Right kidney (tissue), 1 donor: ENCODE measurements around the gene GPSM3.
A peak's percentile ranks its signal among the peaks of the same experiment; 100 is the strongest.
"Not testable (repeated sequence)": the region's sequence is repeated elsewhere in the genome, so short reads cannot be mapped to it uniquely, and the experiment has no call there.

Source experiments
- DNase-seq: peaks from one replicate; pipeline ENCODE4 v3.0.0-alpha.2; 2016

GPSM3 gene

DNA sequence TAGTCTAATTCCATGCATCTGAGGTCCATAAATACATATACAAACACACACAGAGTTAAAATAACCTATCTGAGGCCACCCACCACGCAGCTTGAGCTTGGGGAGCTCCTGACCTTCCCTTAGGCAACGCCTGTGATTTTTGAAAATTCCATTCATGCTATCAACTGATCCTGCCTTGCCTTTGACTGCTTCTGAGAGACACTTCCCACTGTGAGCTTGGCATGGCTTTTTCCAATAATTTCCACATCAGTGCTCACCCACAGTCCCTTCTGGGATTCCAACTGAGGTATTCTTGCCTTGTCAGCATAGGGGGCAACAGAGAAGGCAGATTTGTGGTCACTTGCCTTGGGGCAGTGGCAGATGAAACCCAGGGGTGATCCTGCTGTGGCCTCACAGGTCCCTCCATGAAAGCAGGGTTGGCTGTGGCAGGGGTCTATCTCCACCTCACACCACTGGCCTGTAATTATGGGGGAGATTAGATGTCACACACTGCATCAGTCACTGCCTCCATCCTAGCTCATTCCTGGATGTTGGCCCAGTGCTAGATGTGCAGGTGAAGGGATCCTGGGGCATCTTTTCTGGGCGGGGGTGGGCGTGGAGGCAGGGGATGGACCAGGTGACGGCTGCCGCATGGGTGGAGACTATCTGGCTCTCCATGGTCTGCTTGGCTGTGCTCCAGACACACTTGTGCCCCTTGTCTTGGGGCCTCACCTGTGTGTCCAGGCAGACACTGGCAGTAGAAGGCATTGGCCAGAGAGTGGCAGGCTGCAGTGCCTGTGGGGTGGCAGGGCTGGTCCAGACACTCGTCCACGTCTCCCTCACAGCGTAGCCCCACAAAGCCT, 11.2 kb upstream of the GPSM3 start:
- DNase-seq: no peak

DNA sequence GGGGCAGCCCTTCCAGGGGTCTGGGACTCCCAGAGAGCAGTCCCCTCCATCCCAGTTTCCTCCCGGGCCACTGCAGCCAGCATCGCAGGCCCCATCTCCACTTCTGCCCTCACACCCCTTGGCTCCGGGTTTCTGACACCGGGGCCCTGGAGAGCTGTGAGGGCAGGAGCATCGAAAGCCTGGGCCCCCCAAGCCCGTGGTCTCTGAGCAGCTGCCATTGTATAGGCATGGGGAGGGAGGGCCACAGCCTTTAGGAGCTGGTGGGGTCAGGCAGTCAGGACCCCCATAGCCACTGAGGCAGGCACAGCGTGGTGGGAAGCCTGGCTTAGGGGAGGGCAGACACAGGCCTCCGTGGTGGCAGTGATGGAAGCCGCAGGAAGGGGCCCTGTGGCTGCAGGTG, 9.7 kb upstream of the GPSM3 start:
- no peak for DNase-seq

DNA sequence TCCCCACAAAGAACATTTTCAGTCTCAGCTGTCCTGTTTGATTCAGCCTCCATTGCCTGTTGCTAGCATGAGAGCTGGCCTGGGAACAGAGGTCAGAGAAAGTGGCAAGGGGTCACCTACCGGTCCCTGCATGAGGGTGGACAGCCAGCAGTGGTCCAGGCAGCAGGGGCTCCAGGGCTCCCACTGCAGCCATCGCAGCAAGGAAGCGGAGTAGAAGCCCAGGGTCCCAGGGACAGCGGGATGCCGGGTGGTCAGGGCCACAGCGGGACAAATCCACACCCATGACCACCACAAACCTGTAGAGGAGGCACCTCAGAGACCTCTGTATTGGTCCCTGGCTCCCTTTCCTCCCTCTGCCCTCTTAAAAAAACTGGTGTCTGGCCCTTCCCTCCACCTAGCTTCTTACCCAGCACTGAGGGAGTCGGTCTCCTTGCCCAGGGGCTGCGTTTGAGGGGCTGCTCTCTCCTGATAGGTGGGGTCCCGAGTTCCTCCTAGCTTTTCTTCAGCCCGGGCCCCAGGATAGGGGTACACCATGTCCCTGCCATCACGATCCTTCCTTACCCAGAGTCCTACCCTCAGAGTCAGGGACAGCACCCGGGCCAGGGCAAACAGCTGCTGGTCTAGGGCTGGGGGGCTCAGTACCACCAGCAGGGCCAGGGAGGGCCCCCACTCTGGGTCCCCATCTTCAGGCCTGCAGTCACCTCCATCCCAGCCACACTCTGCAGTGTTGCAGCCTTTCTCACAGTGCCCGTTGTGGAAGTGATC, 8.4 kb upstream of the GPSM3 start:
- no peak for DNase-seq

DNA sequence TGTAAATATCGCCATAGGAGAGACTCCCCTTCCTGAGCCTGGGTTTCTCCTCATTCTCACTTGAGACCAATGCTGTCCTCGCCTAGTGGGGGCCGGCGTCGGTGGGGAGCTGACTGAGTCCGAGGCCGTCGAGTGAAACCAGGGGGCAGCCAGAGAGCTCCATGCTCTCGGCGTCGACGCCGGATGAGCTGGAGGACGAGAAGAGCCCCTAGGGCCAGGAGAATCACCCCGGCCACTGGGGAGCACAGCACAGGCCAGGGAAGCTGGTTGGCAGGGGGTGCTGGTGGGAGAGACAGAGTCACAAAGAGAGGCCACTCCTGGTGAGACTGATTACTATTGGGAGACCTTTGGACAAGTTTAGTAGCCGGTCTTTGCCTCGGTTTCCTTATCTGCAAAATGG, 6.4 kb upstream of the GPSM3 start:
- DNase-seq: no peak

DNA sequence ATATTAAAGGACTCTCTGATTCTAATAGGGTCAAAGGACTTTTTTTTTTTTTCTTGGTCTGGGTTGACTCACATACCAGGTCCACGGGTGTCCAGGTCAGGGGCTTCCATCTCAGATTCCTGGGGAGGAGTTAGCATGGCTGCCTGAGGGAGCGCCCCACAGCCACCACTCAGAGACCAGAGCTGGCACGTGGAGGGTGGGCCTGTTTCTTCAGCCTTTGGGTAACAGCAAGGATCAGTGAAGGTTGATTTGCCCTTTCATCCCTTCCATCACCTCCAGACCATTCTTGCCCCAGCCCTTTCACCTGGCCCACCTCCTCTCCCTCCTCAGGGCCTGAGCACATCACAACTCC, 5.9 kb upstream of the GPSM3 start:
- no peak for DNase-seq

DNA sequence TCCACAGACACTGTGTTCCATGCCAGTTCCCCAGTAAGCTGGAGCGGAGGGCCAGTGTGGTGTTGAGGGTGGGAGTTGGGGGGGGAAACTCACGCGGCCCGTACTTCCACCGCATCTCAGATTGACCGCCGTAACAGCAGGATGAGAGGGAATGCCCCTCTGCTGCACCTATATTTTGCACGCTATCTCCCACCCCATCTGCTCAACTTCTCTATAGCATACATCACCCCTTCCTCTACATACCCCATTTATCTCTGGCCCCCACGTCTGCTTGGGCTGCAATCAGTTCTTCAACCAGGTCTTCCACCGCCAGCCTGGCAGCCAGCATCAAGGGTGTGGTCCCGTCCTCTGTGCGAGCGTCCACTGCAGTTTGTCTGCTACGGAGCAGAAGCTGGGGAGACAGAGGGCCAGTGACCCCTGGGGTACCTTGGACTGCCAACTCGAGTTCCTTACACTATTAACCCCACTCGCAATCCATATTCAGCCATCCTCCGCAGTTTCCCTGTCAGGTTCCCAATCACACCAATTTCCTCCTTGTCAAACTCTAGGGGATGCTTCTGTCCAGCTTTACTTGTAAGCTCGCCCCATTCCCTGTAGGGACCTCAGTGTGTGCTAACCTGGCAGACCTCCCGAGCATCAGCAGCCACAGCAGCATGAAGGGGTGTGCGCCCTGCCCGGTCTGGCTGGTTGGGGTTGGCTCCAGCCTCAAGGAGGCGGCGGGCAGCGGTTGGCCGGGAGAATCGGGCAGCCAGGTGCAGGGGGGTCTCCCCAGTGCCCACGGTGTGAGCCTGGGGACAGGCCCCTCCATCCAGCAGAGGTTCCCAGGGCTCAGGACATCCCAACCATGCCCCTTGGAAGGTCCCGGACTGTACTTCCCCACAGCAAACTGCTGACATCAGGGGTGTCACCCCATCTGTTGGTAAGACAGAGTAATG, 4.5 kb upstream of the GPSM3 start:
- peak; percentile 90 for DNase-seq

DNA sequence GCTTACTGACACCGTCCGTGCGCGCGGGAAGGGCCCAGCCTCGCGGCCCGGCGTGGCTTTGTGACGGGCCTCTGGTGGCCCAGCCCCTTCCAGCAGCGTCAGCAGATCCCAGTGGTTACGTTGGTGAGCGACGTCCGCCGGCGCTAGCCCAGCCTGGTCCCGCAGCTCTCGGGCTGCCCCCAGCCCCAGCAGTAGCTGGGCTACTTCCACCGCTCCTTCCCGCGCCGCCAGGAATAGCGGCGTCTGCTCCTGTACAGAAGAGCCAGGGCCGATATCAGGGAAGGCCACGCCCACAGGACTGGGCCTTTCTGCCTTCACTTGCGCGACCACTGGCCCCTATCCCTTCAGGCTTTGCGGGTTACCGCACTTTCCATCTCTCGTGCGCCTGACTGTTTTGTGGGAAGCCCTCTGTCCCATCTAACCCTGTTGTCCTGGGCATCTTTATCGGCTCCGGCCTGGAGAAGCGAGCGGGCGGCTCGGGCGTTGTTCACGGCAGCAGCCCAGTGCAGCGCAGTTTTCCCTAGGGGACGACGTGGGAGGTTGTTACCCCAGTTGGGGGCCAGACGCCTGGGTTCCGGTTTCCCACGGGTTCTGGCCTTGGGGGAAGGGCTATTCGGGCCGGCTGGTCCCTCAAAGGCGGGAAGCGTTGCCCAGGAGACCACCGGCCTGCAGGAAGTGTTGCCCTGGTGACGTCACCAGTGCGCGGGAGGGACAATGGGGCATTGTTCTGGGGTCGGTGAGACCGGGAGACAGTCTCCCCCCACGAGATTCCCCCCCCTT, 3.6 kb upstream of the GPSM3 start:
- DNase-seq: peak; percentile 97

DNA sequence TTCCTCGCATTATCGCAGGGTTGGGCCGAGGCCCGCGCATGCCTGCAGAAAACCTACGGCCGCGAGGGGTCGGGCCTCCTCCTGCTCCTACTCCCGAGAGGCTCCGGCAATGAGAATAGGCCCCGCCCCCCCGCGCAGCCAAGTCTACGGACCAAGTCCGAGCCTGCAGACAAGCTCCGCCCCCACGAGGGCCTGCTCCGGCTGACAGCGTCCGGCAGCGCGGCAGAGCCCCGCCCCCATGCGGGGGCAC, 3.1 kb upstream of the GPSM3 start:
- DNase-seq: no peak

DNA sequence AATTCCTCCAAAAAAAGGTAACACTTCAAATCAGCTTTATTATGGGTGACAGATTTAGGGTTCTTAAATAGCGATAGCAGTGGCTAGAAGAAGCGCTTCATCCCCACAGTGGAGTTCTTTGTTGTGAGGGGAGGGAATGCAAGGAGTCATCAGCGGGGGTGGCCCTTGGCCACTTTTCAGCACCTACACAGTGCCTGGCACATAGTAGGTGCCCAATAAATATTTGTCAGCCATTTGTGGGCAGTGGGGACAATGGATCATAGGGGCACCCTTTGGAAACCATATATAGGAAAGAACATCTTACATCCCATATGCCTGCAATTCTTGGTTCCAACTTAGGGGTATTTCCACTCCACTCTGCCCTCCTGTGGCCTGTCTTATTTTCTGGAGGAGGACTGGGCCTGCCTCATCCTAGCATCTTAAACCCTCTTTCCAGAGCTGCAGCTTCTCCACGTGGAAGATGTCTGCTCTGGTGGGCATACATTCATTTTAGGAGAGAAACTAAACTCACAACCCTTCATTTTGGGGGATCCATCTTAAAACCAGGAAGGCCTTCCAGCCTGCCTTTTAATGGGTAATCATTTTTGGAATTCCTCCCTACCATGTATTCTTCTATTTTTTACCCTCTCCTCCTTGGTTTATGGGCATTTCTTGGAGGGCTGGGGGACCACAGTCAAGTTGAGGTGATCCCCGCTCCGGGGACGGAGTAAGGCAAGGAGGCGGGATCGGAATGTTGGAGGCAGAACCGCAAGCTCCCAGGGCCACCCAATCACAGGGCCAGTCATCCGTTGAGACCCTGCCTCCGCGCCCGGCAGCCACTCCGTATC, 2.6 kb upstream of the GPSM3 start:
- no peak for DNase-seq

DNA sequence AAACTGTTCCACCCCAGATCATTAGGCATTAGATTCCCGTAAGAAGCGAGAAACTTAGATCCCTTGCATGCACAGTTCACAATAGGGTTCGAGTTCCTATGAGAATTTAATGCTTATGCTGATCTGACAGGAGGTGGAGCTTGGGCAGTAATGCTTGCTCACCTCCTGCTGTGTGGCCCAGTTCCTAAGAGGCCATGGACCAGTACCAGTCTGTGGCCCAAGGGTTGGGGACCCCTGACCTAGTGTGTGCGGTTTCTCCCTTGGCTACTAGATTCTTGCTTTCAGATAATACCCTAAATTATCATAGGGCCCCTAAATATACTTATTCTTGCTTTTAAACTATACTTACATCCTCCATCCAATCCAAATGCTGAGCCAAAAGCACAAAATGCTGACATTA, 1.9 kb upstream of the GPSM3 start:
- DNase-seq: no peak

DNA sequence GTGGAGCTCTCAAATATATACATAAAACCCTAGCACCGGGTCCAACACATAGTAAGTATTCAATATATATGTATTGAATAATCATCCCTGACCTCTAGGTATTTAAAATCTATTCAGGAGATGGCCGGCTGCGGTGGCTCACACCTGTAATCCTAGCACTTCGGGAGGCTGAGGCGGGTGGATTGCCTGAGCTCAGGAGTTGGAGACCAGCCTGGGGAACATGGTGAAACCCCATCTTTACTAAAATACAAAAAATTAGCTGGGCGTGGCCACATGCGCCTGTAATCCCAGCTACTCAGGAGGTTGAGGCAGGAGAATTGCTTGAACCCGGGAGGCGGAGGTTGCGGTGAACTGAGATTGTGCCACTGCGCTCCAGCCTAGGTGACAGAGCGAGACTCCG, 653 bp upstream of the GPSM3 start:
- not testable (repeated sequence) for DNase-seq

DNA sequence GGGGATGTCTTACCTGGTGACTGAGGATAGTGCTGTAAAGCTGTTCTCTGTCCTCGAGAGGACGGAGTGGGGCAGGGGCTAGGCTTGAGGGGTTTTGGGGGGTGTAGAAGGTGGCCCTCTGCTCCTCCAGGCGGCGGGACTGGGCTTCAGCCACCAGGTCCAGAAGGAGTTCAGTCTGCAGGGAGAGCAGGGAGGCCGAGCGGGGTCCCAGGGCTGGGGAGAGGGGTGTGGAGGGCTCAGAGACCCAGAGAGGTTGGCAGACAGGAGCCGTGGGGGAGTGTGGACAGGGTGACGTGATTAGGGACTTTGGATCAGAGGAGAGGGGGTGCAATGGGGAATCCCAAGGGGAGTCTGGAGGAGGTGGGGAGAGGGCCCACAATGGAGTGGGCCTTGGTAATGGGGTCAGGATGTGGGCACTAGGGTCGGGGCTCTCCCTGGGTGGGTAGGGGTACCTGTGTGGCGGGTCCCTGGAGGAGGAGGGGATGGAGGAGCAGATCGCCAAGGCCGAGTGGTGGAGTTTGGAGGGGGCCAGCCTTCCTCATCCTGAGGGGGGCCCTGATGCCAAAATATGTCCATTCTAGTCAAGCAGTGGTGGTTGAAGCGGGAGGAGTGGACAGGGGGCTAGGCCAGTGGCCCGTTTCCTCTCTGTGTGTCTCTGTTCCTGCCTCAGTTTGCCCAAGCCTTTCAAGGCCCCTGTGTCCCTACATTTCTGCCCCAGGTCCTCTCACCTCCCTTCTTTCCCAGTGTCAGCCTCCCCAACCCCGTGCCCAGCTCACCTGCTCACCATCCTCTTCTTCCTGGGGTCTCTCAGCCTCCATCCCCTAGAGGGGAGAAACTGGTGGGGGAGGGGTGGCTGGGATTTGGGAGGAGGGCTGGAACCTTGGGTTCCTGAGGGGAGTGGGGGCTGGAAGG, 491 bp downstream of the GPSM3 start:
- DNase-seq: no peak

DNA sequence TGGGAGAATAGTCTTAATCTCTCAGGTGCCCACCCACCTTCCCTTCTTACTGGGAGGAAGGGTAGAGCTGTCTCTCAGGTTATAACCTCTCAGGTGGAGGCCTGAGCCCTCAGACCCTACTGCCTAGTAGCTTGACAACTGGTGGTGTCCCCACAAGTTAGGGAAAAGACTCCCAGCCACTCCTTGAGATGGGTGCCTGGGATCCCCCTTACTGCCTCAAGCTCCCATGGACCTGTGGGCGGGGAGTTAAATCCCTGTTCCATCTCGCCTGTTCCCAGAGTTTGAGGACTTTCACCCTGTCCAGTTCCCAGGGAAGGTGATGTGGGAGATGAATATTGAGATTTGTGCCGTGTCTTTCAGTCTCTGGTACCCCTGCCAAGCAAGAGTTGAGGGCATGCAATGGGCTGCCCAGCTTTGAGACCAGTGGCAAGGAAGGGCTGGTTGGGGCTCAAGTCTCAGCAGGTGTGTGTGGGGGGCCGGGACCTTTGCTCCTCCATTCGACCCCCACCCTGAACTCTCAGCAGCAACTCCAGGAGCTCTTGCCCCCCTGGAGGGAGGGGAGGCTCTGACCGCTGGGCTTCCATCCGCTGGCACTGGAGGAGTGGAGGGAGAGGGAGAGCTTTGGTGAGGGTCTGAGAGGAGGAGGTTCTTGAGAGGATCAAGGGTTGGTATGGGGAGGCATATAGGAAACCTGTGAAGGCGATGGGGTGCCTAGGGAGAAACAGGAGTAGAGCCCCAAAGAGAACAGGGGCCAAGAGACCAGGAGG, 1.3 kb downstream of the GPSM3 start:
- DNase-seq: no peak

DNA sequence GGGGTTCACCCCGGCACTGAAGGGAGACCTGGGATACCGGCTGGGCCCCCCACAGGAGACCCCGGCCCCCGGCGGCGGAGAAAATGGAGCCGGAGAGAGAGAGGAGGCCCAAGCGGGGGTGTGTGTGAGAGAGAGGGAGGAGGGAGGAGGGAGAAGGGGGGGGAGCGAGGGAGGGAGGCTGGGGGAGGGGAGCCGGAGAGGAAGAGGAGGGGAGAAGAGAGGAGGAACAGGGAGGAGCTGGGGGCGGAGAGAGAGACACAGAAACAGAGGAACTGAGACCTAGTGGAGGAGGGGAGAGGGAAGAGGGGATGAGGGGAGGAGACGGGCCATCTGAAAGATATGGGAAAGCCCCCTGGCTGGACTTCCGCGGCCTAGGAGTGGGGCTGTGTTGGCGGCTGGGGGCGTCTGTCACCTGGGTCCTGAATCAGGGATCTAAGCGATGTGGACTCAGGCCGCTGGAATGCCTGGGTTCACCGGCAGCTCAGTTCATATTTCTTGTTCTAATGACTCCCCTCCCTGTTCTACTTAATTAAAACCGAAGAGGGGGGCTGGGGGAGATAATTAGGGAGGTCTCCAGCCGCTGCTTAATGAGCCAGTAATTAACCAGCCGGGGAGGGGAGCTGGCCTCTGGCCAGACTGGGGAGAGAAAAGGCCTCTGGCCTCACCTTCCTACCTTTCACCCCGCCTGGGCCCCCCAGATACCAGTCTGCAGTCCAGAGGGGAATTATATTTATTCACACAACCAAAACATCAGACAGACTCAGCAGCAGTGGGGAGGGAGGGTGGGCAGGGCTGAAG, 2.2 kb downstream of the GPSM3 start, which contains the start of gene PBX2:
TSS of gene PBX2 (minus strand) at position 149 of the 798 bp plus-strand sequence. CDS start 287 bp downstream, outside the sequence.
- peak; percentile 87 for DNase-seq

DNA sequence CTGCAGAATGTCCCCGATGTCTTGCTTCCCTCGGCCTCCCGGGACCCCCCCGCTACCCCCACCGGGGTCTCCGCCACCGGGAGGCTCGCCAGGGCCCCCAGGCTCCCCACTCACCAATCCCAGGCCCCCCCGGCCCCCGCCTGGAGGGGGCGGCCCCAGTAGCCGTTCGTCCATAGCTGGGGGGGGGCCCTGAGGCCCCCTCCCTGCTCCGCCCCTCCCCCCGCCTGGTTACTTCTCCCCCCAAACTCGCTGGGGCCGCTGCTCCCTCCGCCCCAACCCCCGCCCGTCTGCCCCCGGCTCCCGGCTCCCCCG, 2.7 kb downstream of the GPSM3 start:
- DNase-seq: no peak

DNA sequence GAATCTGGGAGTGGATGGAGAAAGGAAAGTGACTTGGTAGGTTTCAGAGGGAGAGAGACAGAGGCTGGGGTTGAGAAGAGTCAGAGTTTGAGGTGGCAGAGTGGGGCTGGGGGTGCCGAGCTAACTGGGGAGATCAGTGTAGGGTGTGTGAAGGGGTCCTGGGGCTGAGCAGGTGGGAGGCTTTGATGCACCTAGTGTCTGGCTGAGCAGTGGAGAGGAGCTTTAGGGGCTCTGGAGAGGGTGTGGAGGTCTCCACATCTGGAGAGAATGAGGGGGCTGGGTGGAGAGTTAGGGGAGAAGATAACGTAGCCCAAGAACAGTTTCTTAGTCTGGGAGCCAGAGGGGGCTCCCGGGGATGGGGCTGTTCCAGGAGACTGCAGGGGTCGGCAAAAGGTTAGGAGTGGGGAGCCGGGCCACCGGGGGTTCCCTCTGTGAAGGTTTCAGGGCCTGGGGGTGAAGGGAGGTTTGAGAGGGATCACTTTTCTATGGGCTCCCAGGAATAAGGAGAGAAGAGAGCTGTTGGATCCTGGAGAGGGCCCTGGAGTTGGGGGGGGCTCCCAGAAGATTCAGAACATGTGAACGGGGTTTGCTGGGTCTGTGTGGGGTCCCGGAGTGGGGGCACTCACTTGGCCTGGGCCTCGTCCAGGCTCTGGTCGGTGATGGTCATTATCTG, 3.2 kb downstream of the GPSM3 start:
- no peak for DNase-seq

DNA sequence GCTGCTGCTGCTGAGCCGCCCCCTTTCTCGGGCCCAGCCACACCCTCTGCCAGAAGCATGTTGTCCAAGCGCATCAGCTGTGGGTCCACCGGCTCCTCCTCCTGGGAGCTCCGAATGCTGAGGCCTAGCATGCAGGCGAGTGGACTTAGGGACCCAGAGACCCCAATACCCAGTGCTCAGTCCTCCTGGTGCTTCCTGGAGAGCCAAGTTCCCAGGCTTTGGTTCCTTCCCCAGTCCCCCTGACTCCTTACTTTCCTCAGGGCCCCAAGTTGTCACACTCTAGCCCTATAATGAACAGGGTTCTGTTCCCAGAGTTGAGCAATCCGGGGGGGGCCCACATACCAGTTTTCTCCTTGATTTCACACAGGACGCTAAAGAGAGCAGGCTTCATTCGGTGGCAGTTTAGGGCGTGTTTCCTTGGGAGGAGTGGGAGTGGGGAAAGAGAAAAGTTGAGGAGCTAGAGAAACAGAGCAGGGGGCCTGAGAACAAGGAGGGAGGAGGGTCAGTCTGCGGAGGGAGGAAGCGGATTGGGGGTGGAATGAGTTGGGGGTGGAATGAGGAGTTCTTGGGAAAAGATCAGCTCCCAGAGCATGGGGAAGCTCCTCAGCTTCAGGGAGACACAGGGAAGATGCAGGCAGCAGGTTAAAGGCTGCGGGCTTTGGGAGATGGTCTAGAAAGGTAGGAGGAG, 3.9 kb downstream of the GPSM3 start:
- no peak for DNase-seq
